GM21515 (cell line): ENCODE data around the gene CSTPP1.
"Not testable (repeated sequence)": the region's sequence is repeated elsewhere in the genome, so short reads cannot be mapped to it uniquely, and the experiment has no call there.

Experiments
- ATAC-seq: cut with Tn5 transposase; IDR thresholded peaks from one replicate; pipeline ENCODE4 v1.9.1; 2021; ENCODE audit not compliant: unreplicated experiment

The CSTPP1 gene

GRCh38 chr11:46912526-46913150 is 23.9 kb upstream of the CSTPP1 start:
- no peak for ATAC-seq

DNA sequence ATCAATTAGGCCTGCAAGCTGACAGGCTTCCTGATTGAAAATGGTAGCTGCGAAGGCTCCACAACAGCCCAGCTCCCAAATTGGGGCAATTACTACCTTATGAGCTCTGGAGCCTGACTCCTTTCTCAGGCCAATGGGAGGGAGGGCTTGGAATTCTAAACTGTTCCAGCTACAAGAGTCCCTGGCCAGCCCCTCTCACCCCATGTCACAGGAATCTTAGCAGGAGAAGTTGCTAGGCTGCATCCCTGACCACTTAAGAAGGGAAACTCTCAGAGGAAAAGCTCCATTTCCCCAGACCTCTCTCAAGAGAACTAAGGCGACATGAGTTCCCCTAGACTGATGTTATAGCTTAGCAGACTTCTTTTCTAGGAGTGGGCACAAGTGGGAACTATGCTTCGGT is 23.1 kb upstream of the CSTPP1 start:
- no peak for ATAC-seq

- no peak for ATAC-seq
Measured at GRCh38 chr11:46914363-46914762, 22.2 kb upstream of the CSTPP1 start.

GRCh38 chr11:46914910-46915309 is 21.7 kb upstream of the CSTPP1 start:
- no peak for ATAC-seq

- ATAC-seq, result no peak
Measured at GRCh38 chr11:46916286-46917108, 20.1 kb upstream of the CSTPP1 start.

GRCh38 chr11:46917109-46917761 is 19.3 kb upstream of the CSTPP1 start:
- ATAC-seq, result no peak

DNA sequence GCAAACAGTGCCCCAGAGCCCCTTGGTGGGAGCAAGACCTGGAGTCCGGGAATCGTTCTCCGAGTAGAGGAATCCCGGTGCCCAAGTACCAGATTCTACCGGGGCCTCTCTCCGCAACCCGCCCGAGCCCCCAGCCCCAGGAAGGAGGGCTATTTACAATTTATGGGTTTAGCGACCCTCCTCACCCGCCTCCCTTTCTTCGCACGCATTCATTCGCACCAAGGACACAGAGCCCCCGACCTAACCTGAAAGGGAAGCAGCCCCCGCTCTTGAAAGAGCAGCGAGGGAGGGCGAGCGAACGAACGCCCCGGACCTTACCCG is 18.8 kb upstream of the CSTPP1 start:
- ATAC-seq, result no peak

DNA sequence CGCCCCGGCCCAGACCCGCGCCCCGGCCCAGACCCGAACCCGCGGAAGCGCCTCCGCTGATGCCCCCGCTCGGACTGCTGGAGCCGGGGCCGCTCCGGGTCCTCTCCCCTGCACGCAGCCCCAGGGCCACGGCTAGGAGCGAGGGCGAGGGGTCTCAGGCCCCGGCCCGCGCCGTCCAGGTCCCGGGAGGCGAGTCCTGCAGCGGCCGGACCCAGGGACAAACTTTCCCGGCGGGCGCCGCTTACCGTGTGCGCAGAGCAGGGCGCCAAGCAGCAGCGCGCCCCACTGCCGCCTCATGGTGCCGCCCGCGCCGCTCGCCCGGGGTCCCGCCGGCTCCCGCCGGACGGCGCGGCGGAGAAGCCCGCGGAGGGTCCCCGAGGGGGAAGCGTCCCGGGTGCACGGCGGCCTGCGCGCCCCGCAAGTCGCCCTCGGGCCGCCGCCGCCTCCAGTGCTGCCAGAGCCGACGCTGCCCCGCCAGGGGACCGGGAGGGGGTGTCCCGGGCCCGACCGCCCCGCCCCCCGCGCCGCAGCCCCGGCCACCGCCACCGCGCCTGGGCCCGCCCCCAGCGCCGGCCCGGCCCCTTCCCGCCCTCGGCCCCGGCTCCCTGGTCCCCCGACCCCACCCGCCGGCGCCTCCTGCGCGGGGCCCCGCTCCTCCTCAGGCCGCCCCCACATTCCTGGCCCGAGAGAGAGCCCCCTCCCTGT is 18.3 kb upstream of the CSTPP1 start, which contains the start of gene LRP4:
LRP4 (minus strand) TSS at position 468 of the 705 bp plus-strand sequence; CDS start at position 297, 171 bp downstream.
- no peak for ATAC-seq

DNA sequence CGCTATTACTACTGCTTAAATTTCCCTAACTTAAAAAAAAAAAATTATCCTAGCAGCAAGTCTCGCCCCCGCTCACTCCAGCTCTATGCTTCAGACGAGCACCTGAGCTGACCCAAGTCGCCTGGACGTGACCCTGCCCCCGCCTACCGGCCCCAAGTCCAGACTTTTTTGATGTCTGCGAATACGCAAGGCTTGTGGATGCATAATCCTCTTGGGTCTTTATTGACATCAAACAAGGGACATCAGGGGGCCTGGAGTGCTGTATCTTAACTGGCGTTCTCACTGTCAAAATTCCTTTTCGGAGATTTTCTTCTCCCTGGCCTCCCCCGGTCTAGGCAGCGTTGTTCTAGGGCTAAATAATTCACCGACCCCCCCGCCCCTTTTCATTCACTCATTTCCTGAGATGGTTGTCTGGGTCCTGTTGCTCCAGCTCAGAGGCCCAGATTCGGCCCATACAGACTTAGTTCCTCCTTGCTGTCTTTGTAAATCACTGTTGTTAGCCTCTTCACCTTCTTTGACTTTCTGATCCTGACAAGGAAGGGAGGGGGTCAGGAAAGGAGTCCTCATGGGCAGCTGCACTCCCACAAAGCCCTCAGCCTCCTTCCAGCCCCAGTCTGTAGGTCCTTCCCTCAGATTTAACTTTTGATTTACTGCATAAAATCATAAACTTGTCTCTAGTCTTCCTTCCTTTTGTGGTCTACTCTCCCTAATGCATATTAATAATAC is 17.6 kb upstream of the CSTPP1 start:
- no peak for ATAC-seq

- no peak for ATAC-seq
Measured at GRCh38 chr11:46920755-46921154, 15.8 kb upstream of the CSTPP1 start.

DNA sequence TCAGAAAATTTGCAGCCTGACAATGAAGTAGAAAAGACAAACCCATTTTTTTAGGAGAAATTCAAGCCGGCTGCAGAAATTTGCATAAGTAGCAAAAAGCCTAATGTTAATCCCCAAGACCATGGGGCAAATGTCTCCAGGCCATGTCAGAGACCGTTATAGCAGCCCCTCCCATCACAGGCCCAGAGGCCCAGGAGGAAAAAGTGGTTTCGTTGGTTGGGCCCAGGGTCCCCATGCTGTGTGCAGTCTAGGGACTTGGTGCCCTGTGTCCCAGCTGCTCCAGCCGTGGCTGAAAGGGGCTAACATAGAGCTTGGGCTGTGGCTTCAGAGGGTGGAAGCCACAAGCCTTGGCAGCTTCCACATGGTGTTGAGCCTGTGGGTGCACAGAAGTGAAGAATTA is 8.6 kb upstream of the CSTPP1 start:
- not testable (repeated sequence) for ATAC-seq

GRCh38 chr11:46928701-46929100 is 7.9 kb upstream of the CSTPP1 start:
- ATAC-seq, result not testable (repeated sequence)

GRCh38 chr11:46930089-46930488 is 6.5 kb upstream of the CSTPP1 start:
- no peak for ATAC-seq

- ATAC-seq, result no peak
Measured at GRCh38 chr11:46942172-46942571, 5.6 kb downstream of the CSTPP1 start.

- no peak for ATAC-seq
Measured at GRCh38 chr11:46944356-46945075, 8.0 kb downstream of the CSTPP1 start.

- no peak for ATAC-seq
Measured at GRCh38 chr11:46947399-46948077, 11.0 kb downstream of the CSTPP1 start.

DNA sequence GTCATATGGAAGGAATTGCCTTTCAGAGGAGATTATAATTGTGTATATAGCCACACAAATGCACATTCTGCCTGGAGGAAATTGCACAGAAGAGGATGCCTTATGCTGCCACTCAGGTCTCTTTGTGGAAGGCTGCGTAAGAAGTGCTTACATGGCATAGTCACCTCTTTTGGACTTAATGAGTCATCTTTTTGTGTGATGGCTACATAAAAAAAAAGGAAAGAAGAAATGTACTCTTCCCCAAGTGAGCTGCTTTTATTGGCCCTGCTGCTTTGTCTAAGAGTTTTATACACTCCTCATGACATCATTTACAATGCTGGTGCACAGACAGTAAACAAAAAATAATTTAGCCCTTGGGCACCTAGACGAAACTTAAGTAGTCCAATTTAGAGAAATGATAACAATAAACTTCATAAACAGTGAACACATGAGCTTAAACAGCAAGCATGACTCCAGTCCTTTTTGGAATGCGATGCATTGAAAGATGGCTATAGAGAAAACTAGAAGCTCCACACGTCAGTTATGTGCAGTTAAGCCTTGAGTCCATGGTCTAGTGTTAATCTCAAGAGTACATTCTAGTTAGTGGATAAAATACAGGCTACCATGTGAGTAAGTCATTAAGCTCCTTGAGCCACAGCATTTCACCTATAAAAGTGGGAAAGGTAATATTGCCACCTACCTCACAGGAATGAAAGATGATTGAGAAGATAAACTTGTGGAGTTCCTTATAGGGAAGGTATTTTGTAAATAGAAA is 12.0 kb downstream of the CSTPP1 start:
- no peak for ATAC-seq

DNA sequence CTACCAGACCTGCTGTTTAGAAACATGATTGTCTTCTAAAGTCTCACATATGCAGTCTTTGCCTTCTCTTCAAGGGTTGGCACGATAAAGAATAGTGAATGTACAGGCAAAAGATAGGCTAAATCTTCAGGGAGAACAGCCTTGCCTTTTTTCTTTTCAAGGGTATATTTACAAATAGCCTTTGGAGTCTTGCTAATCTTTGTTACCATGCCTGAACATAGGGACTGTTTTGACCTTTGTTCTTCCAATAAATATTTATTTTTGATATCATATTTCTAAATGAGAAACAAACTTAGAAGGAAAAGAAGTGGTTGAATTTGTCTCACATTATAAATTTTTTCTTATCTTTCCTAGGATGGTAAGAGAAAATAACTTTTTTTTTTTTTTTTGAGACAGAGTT is 12.7 kb downstream of the CSTPP1 start:
- ATAC-seq, result no peak

- ATAC-seq, result no peak
Measured at GRCh38 chr11:46951864-46952263, 15.3 kb downstream of the CSTPP1 start.
